Measurements from ENCODE around the gene NR1H3. TPM values are rescaled to one million over a fixed set of nuclear protein-coding genes. Genes with fewer than 3 reads are reported as not detected.
A peak's percentile ranks its signal among the peaks of the same experiment; 100 is the strongest.

The NR1H3 gene
- total and polyA plus RNA-seq, 10 of the 15 experiments (the other 5 are each of a cell fraction or from before 2014, with no cell fraction given) = 2.6 to 8.9 (median 4.5) TPM

DNA sequence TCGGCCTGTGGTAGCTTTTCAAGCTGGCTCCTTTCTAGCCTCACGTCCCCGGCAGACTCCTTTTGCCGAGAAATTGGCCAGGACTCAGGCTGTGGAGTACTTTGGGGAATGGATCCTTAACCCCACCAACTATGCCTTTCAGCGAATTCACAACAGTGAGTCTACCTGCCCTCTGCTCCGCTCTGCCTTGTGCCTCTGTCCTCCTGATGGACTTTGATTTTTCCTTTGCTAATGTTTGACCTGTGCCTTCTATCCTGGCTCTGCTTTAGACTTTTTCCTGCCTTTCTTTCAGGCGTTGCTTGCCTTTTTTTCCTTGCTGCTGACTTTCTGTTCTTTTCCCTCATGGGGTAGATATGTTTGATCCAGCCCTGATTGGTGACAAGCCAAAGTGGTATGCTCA is 24.7 kb downstream of the NR1H3 start:
- in situ Hi-C loops (cut with MboI) = no loop called here
- SMC1A ChIA-PET (ENCODE audit: uncharacterized antibody, unreplicated experiment) = no interaction called here

DNA sequence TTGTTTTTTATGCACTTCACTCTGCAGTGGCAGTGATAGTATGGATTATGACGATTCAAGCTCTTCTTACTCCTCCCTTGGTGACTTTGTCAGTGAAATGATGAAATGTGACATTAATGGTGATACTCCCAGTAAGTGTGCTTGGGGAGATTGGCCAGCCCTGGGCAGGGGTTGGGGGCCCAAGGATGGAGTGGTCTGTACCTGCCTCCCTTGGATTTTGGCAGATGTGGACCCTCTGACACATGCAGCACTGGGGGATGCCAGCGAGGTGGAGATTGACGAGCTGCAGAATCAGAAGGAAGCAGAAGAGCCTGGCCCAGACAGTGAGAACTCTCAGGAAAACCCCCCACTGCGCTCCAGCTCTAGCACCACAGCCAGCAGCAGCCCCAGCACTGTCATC is 26.4 kb downstream of the NR1H3 start:
- CTCF ChIA-PET = no interaction called here
- BruUV-seq (replicated peaks) = TSS peak; percentile 45
- in situ Hi-C loops (cut with MboI) = no loop called here

More for the DNA sequence above, 24.7 kb downstream of the NR1H3 start:
- ATAC-seq (no peak), FAIRE-seq (no peak), DNase-seq (ENCODE audit: low read depth, low spot score) (no peak)
- ChIA-PET CTCF (no interaction called here), RAD21 (ENCODE audit: unreplicated experiment) (no interaction called here), POLR2A (no interaction called here)
- Histone ChIP-seq H3K79me2 (ENCODE audit: control insufficient read depth, insufficient read depth, low read length) (no peaks in the 10 kb centered on the region), H3K9ac (ENCODE audit: control insufficient read depth, insufficient read depth, low read length) (no peak overlapping the region), H4K20me1 (ENCODE audit: control insufficient read depth, insufficient read depth) (no peaks in the 10 kb centered on the region), H2AFZ (ENCODE audit: control insufficient read depth, low read depth, low read length) (no peak overlapping the region), H3K4me2 (ENCODE audit: control insufficient read depth, insufficient read depth) (no peak overlapping the region), H3K27me3 (replicated peaks in 1 of 2; ENCODE audit: control insufficient read depth in 2 of 2, insufficient read depth in 2 of 2, low read length in 1 of 2) (no peaks in the 10 kb centered on the region), H3K27ac (ENCODE audit: control insufficient read depth, insufficient read depth) (no peak overlapping the region), H3K4me1 (ENCODE audit: control insufficient read depth, insufficient read depth, low read length) (no peaks in the 10 kb centered on the region), H3K36me3 (ENCODE audit: control insufficient read depth in 2 of 2, insufficient read depth in 2 of 2, low read length in 1 of 2) (peaks cover 32 to 54% of the 10 kb centered on the region in 2 experiments), H3K9me3 (replicated peaks; ENCODE audit: control insufficient read depth, insufficient read depth, low read length) (no peaks in the 10 kb centered on the region), H3K4me3 (no peak overlapping the region)
- BruUV-seq (replicated peaks) = no TSS peak
- intact Hi-C loops (cut with micrococcal nuclease; ENCODE audit: unreplicated experiment) = no loop called here
- TF ChIP-seq DPF2 (IDR thresholded peaks at IDR 0.05) (no peak), POLR2AphosphoS2 (IDR thresholded peaks at IDR 0.05; ENCODE audit: low read depth, low read length) (no peak), BCL11A (IDR thresholded peaks at IDR 0.05; ENCODE audit: low read depth, low read length) (no peak), RAD21 (IDR thresholded peaks at IDR 0.05; ENCODE audit: insufficient read depth, low read depth, low read length) (no peak)
- 94% methylated on average over 7 of the region's 7 CpGs for WGBS (ENCODE audit: insufficient coverage, insufficient replicate concordance, low lambda C conversion rate, missing lambda C conversion rate)

More for the DNA sequence above, 26.4 kb downstream of the NR1H3 start:
- Histone ChIP-seq H3K36me3 (ENCODE audit: control insufficient read depth in 2 of 2, insufficient read depth in 2 of 2, low read length in 1 of 2) (peaks cover 38 to 47% of the 10 kb centered on the region in 2 experiments), H3K9ac (ENCODE audit: control insufficient read depth, insufficient read depth, low read length) (no peak overlapping the region), H2AFZ (ENCODE audit: control insufficient read depth, low read depth, low read length) (no peak overlapping the region), H3K9me3 (replicated peaks; ENCODE audit: control insufficient read depth, insufficient read depth, low read length) (no peaks in the 10 kb centered on the region), H3K4me2 (ENCODE audit: control insufficient read depth, insufficient read depth) (no peak overlapping the region), H3K27ac (ENCODE audit: control insufficient read depth, insufficient read depth) (no peak overlapping the region), H3K4me1 (ENCODE audit: control insufficient read depth, insufficient read depth, low read length) (no peaks in the 10 kb centered on the region), H4K20me1 (ENCODE audit: control insufficient read depth, insufficient read depth) (no peaks in the 10 kb centered on the region), H3K4me3 (no peak overlapping the region), H3K79me2 (ENCODE audit: control insufficient read depth, insufficient read depth, low read length) (no peaks in the 10 kb centered on the region), H3K27me3 (replicated peaks in 1 of 2; ENCODE audit: control insufficient read depth in 2 of 2, insufficient read depth in 2 of 2, low read length in 1 of 2) (no peaks in the 10 kb centered on the region)
- no peak for DNase-seq (ENCODE audit: low read depth, low spot score)
- ChIA-PET SMC1A (ENCODE audit: uncharacterized antibody, unreplicated experiment) (no interaction called here), POLR2A (no interaction called here), RAD21 (ENCODE audit: unreplicated experiment) (no interaction called here)
- FAIRE-seq = no peak
- TF ChIP-seq ATF7 (IDR thresholded peaks at IDR 0.05; ENCODE audit: low read depth) (no peak), NFXL1 (IDR thresholded peaks at IDR 0.05; ENCODE audit: borderline replicate concordance) (no peak)
- intact Hi-C loops (cut with micrococcal nuclease; ENCODE audit: unreplicated experiment) = no loop called here
- 100% methylated on average over 4 of the region's 4 CpGs for WGBS (ENCODE audit: insufficient coverage, insufficient replicate concordance, low lambda C conversion rate, missing lambda C conversion rate)
- ATAC-seq = no peak

All from GM12878 (cell line).